MM.1S (cell line): ENCODE measurements around the gene EHBP1L1.

ENCODE experiments used
- EZH2 ChIP-seq: fragments of 300-600 bp; sonication (generic); optimal IDR thresholded peaks from 2 replicates; pipeline ENCODE3; 2017; ENCODE audit warnings: low read depth, mild to moderate bottlenecking, antibody characterized with exemption, low read length, mixed read lengths
- EZH2phosphoT487 ChIP-seq: fragments of 300-600 bp; sonication (generic); IDR thresholded peaks from 2 replicates; pipeline ENCODE4 v1.6.1; 2018; ENCODE audit warnings: antibody characterized with exemption, low read length
- TF ChIP-seq, protein P1 (sequence below): fragments of 300-600 bp; sonication (generic); IDR thresholded peaks from 2 replicates; pipeline ENCODE4 v1.5.1; 2016; ENCODE audit warnings: antibody characterized with exemption, low read length, mixed read lengths

DNA sequence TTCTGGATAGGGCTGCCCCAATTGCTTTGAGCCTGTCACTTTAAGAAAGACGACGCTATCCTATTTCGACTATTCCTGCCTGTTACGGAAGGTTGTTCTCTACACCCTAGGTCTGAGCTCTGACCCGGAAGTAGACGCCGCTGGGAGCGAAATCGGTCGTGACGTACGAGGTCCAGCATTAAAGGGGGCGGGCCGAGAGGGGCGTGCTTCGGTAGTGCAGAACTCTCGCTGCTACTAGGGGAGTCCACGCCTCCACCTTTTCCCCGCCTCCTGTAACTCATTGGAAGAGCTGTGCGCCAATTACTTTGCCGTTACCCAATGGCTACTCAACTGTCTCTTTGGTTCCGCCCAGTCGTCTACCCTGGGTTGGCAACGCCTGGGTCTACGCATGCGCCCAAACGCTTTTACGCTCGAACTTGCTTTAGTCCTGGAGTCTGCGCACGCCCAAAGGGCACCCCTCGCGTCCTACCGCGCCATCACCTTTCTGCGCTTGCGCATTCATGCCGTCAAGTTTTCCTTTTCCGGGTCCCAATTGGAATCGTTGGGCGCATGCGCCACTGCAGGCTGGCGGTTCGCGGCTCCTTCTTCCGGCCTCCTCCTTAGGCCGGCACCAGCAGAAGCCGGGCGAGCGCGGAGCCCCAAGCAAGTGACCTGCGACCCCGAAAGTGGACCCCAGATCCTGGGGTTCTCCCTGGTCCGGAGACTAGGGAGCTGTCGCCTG lies 39.5 kb downstream of the EHBP1L1 start, which contains the start of gene PCNX3:
- TF ChIP-seq, protein P1, sequence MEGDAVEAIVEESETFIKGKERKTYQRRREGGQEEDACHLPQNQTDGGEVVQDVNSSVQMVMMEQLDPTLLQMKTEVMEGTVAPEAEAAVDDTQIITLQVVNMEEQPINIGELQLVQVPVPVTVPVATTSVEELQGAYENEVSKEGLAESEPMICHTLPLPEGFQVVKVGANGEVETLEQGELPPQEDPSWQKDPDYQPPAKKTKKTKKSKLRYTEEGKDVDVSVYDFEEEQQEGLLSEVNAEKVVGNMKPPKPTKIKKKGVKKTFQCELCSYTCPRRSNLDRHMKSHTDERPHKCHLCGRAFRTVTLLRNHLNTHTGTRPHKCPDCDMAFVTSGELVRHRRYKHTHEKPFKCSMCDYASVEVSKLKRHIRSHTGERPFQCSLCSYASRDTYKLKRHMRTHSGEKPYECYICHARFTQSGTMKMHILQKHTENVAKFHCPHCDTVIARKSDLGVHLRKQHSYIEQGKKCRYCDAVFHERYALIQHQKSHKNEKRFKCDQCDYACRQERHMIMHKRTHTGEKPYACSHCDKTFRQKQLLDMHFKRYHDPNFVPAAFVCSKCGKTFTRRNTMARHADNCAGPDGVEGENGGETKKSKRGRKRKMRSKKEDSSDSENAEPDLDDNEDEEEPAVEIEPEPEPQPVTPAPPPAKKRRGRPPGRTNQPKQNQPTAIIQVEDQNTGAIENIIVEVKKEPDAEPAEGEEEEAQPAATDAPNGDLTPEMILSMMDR = no peak
- no peak for TF ChIP-seq EZH2phosphoT487
- TF ChIP-seq EZH2 = no peak
